CD4-positive, alpha-beta memory T cell (primary cell): ENCODE results near the gene CD8B2. TPM values are rescaled to one million over a fixed set of nuclear protein-coding genes. Genes with fewer than 3 reads are reported as not detected.
A peak's percentile ranks its signal among the peaks of the same experiment; 100 is the strongest.
"Not testable (repeated sequence)": the region's sequence is repeated elsewhere in the genome, so short reads cannot be mapped to it uniquely, and the experiment has no call there.

ENCODE experiments used
- CTCF ChIA-PET: fragments of 350-600 bp; sonication (Branson Sonifier 250); formaldehyde crosslinking; loops from one replicate; lab custom pipeline; 2021; ENCODE audit warnings: inconsistent platforms; ENCODE audit not compliant: partially characterized antibody; lab: Charles Lee
- POLR2A ChIA-PET: fragments of 350-600 bp; sonication (Branson Sonifier 250); formaldehyde crosslinking; loops from one replicate; lab custom pipeline; 2021; ENCODE audit not compliant: partially characterized antibody; lab: Charles Lee
- DNase-seq, 5 donors: peaks; one replicate each; pipeline versions ENCODE4 v3.0.0 to v3.0.0-alpha.2; 2020 to 2022; ENCODE audit warnings: mixed read lengths in 1 of 5
- H3K27ac ChIP-seq: one replicate; pipeline ENCODE4 v1.7.0; 2013; ENCODE audit warnings: low read depth, low read length
- H3K27me3 ChIP-seq: 2 replicates; pipeline ENCODE4 v1.7.0; 2013; ENCODE audit warnings: mild to moderate bottlenecking, low read length, moderate library complexity; ENCODE audit not compliant: insufficient read depth
- H3K36me3 ChIP-seq: 2 replicates; pipeline ENCODE4 v1.7.0; 2013; ENCODE audit warnings: mild to moderate bottlenecking, low read length, moderate library complexity; ENCODE audit not compliant: insufficient read depth
- H3K4me1 ChIP-seq: 2 replicates; pipeline ENCODE4 v1.7.0; 2013; ENCODE audit warnings: mild to moderate bottlenecking, low read length, moderate library complexity; ENCODE audit not compliant: insufficient read depth
- H3K4me3 ChIP-seq, 2 donors: one replicate each; pipeline ENCODE4 v1.7.0; 2013; ENCODE audit warnings: low read length in 2 of 2, mild to moderate bottlenecking in 1 of 2
- H3K9me3 ChIP-seq, 2 donors: one replicate each; pipeline ENCODE4 v1.7.0; 2013; ENCODE audit warnings: low read length in 2 of 2, control low read depth in 1 of 2; ENCODE audit not compliant: control insufficient read depth in 1 of 2
- H3K27ac Mint-ChIP-seq, 7 donors: one replicate each; pipeline ENCODE4 v1.8.0; 2020 to 2021; ENCODE audit warnings: mixed read lengths in 7 of 7, mild to moderate bottlenecking in 6 of 7, inconsistent platforms in 3 of 7, moderate library complexity in 3 of 7
- H3K27me3 Mint-ChIP-seq, 2 donors: one replicate each; pipeline ENCODE4 v1.8.0; 2020 to 2021; ENCODE audit warnings: mixed read lengths in 2 of 2
- H3K36me3 Mint-ChIP-seq, 2 donors: one replicate each; pipeline ENCODE4 v1.8.0; 2020 to 2021; ENCODE audit warnings: mixed read lengths in 2 of 2, inconsistent platforms in 1 of 2, mild to moderate bottlenecking in 1 of 2
- H3K4me1 Mint-ChIP-seq, 4 donors: one replicate each; pipeline ENCODE4 v1.8.0; 2020 to 2021; ENCODE audit warnings: mixed read lengths in 4 of 4, mild to moderate bottlenecking in 1 of 4
- H3K4me3 Mint-ChIP-seq, 8 donors: one replicate each; pipeline ENCODE4 v1.8.0; 2020 to 2021; ENCODE audit warnings: mixed read lengths in 8 of 8, mild to moderate bottlenecking in 7 of 8, moderate library complexity in 6 of 8, inconsistent platforms in 3 of 8
- H3K9me3 Mint-ChIP-seq, 8 donors: one replicate each; pipeline ENCODE4 v1.8.0; 2020 to 2021; ENCODE audit warnings: mixed read lengths in 8 of 8, mild to moderate bottlenecking in 5 of 8, inconsistent platforms in 3 of 8, moderate library complexity in 1 of 8
- intact Hi-C: fragments of 100-400 bp; cut with micrococcal nuclease; formaldehyde crosslinking; loops from one replicate; pipeline ENCODE4 v1.15.1; 2023
- polyA plus RNA-seq, 2 donors: library from polyadenylated mRNA; unstranded; fragments of 300-500 nt; fragmentation: Illumina TruSeq; gene quantifications; one replicate each; pipeline ENCODE4 v1.2.3, GENCODE V29; 2021
- total RNA-seq, 2 experiments: library from RNA; stranded (reverse); gene quantifications; one replicate each; pipeline ENCODE4 v1.2.3, GENCODE V29; 2021

CD8B2 gene
- total and polyA plus RNA-seq, 4 experiments from 2014 or later, result not detected

DNA sequence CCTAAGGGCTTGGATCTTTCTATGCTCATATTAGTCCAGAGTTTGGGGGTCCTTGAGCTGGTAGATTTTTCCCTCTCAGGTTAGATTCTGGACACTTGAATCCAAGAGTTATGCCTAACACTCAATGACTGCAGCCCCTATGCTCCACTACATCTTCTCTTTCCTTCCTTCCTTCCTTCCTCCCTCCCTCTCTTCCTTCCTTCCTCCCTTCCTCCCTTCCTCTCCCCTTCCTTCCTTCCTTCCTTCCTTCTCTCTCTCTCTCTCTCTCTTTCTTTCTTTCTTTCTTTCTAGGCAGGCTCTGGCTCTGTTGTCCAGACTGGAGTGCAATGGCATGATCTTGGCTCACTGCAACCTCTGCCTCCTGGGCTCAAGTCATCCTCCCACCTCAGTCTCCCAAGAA is 79.3 kb downstream of the CD8B2 start:
- H3K4me3 Mint-ChIP-seq, DNase-seq, H3K4me1 Mint-ChIP-seq, H3K36me3 Mint-ChIP-seq, H3K9me3 ChIP-seq, intact Hi-C loops, H3K36me3 ChIP-seq, POLR2A ChIA-PET, H3K9me3 Mint-ChIP-seq, H3K4me1 ChIP-seq, H3K27ac ChIP-seq, H3K27me3 ChIP-seq, H3K27ac Mint-ChIP-seq, H3K4me3 ChIP-seq: not testable (repeated sequence)
- CTCF ChIA-PET, result interaction anchor here (1.7 kb wide), 1 partner anchor 16 kb away, joined by 5 read pairs; no protein-coding TSS in a partner anchor
- H3K27me3 Mint-ChIP-seq, result peaks cover 8 to 14% of the 10 kb centered on the region in 2 donors

DNA sequence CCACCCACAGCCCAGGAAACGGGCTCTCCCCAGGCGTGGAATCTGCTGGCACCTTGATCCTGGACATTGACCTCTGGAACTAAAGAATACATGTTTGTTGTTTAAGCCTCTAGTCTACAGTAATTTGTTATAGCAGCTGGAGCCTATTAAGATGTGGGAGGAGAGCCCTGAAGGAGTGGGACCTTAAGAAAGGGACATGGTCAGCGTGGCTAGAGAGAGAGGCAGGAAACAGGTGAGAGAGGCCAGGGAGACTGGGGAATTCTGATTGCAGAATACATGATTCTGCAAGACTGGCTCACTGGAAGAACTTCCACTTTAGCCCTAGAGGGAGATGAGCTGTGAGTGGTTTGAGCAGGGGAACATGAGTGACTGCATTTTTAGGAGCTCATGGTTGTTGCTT is 83.2 kb downstream of the CD8B2 start:
- CTCF ChIA-PET, result interaction anchor here (0.6 to 1.8 kb wide), 2 partner anchors 9 to 12 kb away, joined by 3 to 8 read pairs; no protein-coding TSS in a partner anchor

More for the DNA sequence above, 83.2 kb downstream of the CD8B2 start:
- H3K27me3 Mint-ChIP-seq, result peaks cover 11 to 12% of the 10 kb centered on the region in 2 donors
- no peak overlapping the region for H3K4me3 ChIP-seq
- no peak overlapping the region for H3K4me3 Mint-ChIP-seq
- no peaks in the 10 kb centered on the region for H3K9me3 ChIP-seq
- H3K4me1 ChIP-seq, result no peaks in the 10 kb centered on the region
- peak overlapping the region in 1 of 7 donors; percentile 7 for H3K27ac Mint-ChIP-seq
- POLR2A ChIA-PET, result no interaction called here
- H3K4me1 Mint-ChIP-seq, result peaks cover 0 to 4% (median under 1%) of the 10 kb centered on the region in 4 donors
- DNase-seq, result no peak
- H3K27ac ChIP-seq, result no peak overlapping the region
- H3K9me3 Mint-ChIP-seq, result no peaks in the 10 kb centered on the region
- H3K27me3 ChIP-seq, result no peaks in the 10 kb centered on the region
- no peaks in the 10 kb centered on the region for H3K36me3 ChIP-seq
- intact Hi-C loops, result no loop called here
- H3K36me3 Mint-ChIP-seq, result no peaks in the 10 kb centered on the region

Other genes starting within 250 kb of the CD8B2 start
- under 1 TPM; 0.44 to 0.47 TPM for gene RGPD3, start 19.0 kb upstream of the CD8B2 start, total RNA-seq
- gene RGPD3, start 19.0 kb upstream of the CD8B2 start, polyA plus RNA-seq, result not detected